ENCODE measurements around the gene NPY. TPM values are rescaled to one million over a fixed set of nuclear protein-coding genes. Genes with fewer than 3 reads are reported as not detected.
"Not testable (repeated sequence)": the region's sequence is repeated elsewhere in the genome, so short reads cannot be mapped to it uniquely, and the experiment has no call there.

NPY gene
- total RNA-seq, 1 donor from 2014 or later, result not detected

- H3K4me1 Mint-ChIP-seq, result no peaks in the 10 kb centered on the region
- Histone ChIP-seq H3K4me2 (no peak overlapping the region), H4K20me1 (ENCODE audit: low read depth) (no peaks in the 10 kb centered on the region)
Measured at GRCh38 chr7:24251568-24251967, 32.4 kb upstream of the NPY start.

DNA sequence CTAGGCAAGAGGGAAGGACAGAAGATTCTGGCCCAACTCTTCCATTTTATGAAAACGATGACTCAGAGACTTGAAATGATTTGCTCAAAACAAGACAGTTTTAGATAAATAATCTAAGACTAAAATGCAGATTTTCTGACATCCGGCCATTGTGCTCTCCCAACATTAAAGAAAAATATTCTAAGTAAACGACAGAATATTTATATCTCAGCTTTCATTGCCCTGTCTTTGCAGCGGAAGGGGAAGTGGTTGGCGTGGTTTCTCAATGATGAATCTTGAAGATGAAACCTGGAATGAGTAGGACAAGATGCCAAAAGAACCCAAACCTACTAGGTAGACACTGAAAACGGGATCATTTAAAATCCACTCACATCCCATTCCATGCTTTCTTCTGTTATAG, 28.9 kb upstream of the NPY start:
- no peaks in the 10 kb centered on the region for H3K36me3 ChIP-seq
- H3K27ac ChIP-seq, result no peak overlapping the region
- no peaks in the 10 kb centered on the region for H4K20me1 ChIP-seq (ENCODE audit: low read depth)
- no peaks in the 10 kb centered on the region for H3K27me3 ChIP-seq
- no peaks in the 10 kb centered on the region for H3K9me3 ChIP-seq (ENCODE audit: low read depth)
- no peak overlapping the region for H3K27ac Mint-ChIP-seq
- H3K4me1 ChIP-seq, result no peaks in the 10 kb centered on the region
- no peak overlapping the region for H3K4me2 ChIP-seq
- H3K79me2 ChIP-seq (ENCODE audit: low read depth), result no peaks in the 10 kb centered on the region
- DNase-seq (ENCODE audit: low spot score), result no peak
- H3K4me3 ChIP-seq, result no peak overlapping the region
- H3K9me3 Mint-ChIP-seq, result peaks cover 12% of the 10 kb centered on the region
- no peaks in the 10 kb centered on the region for H3K27me3 Mint-ChIP-seq (ENCODE audit: insufficient read depth, low read depth)
- no peaks in the 10 kb centered on the region for H3F3A ChIP-seq (ENCODE audit: low read depth)
- no peak overlapping the region for H3K9ac ChIP-seq
- no peaks in the 10 kb centered on the region for H3K4me1 Mint-ChIP-seq
- H3K36me3 Mint-ChIP-seq, result no peaks in the 10 kb centered on the region
- TF ChIP-seq EZH2 (IDR thresholded peaks at IDR 0.05) (no peak), EZH2phosphoT487 (IDR thresholded peaks at IDR 0.05) (no peak), CTCF (IDR thresholded peaks at IDR 0.05) (no peak)
- H3K4me3 Mint-ChIP-seq, result no peak overlapping the region
- H2AFZ ChIP-seq (replicated peaks), result no peak overlapping the region

More at GRCh38 chr7:24251568-24251967, 32.4 kb upstream of the NPY start:
- Mint-ChIP-seq H3K27ac (no peak overlapping the region), H3K4me3 (no peak overlapping the region), H3K36me3 (no peaks in the 10 kb centered on the region), H3K9me3 (peaks cover 19% of the 10 kb centered on the region), H3K27me3 (ENCODE audit: insufficient read depth, low read depth) (peaks cover 2% of the 10 kb centered on the region)
- Histone ChIP-seq H3K79me2 (ENCODE audit: low read depth) (no peaks in the 10 kb centered on the region), H3K9me3 (ENCODE audit: low read depth) (no peaks in the 10 kb centered on the region), H3K9ac (no peak overlapping the region), H3K36me3 (no peaks in the 10 kb centered on the region), H3F3A (ENCODE audit: low read depth) (no peaks in the 10 kb centered on the region), H3K27ac (no peak overlapping the region), H3K27me3 (no peaks in the 10 kb centered on the region), H3K4me1 (no peaks in the 10 kb centered on the region), H2AFZ (replicated peaks) (no peak overlapping the region), H3K4me3 (no peak overlapping the region)
- TF ChIP-seq EZH2 (IDR thresholded peaks at IDR 0.05) (no peak), CTCF (IDR thresholded peaks at IDR 0.05) (no peak), EZH2phosphoT487 (IDR thresholded peaks at IDR 0.05) (no peak)
- no peak for DNase-seq (ENCODE audit: low spot score)

- H3K27me3 Mint-ChIP-seq (ENCODE audit: insufficient read depth, low read depth); H3K36me3 ChIP-seq; H3K27me3 ChIP-seq; H3K9ac ChIP-seq; H3K4me2 ChIP-seq; H2AFZ ChIP-seq (replicated peaks); H3K4me1 ChIP-seq; H3K9me3 ChIP-seq (ENCODE audit: low read depth); H3K9me3 Mint-ChIP-seq; H4K20me1 ChIP-seq (ENCODE audit: low read depth); H3K27ac ChIP-seq; H3K79me2 ChIP-seq (ENCODE audit: low read depth); H3K36me3 Mint-ChIP-seq; H3K4me3 ChIP-seq; H3K4me1 Mint-ChIP-seq; DNase-seq (ENCODE audit: low spot score); H3K4me3 Mint-ChIP-seq; H3K27ac Mint-ChIP-seq; H3F3A ChIP-seq (ENCODE audit: low read depth): not testable (repeated sequence)
Measured at GRCh38 chr7:24258324-24258723, 25.7 kb upstream of the NPY start.

DNA sequence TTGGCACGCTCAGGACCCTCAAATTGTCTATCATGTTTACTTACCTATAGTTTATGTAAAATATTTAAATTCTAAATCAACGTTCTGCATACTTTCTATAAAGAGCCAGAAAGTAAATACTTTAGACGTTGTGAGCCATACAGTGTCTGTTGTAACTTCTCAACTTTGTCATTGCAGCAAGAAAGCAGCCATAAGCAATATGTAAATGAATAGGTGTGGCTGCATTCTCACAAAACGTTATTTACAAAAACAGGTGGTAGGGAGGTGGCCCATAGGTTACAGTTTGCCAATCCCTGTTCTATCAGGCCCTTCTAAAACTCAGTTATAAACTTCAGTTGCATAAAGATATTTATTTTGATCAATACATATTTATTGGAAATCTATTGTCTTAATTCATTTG, 12.1 kb upstream of the NPY start:
- no peak for DNase-seq (ENCODE audit: low spot score)
- no peak overlapping the region for H3K4me3 Mint-ChIP-seq
- Histone ChIP-seq H3F3A (ENCODE audit: low read depth) (no peaks in the 10 kb centered on the region), H3K36me3 (no peaks in the 10 kb centered on the region), H2AFZ (replicated peaks) (no peak overlapping the region), H3K4me1 (no peaks in the 10 kb centered on the region), H3K4me3 (no peak overlapping the region), H3K4me2 (no peak overlapping the region), H3K79me2 (ENCODE audit: low read depth) (no peaks in the 10 kb centered on the region), H3K9ac (no peak overlapping the region), H4K20me1 (ENCODE audit: low read depth) (no peaks in the 10 kb centered on the region), H3K27me3 (no peaks in the 10 kb centered on the region), H3K27ac (no peak overlapping the region), H3K9me3 (ENCODE audit: low read depth) (no peaks in the 10 kb centered on the region)
- TF ChIP-seq EZH2phosphoT487 (IDR thresholded peaks at IDR 0.05) (no peak), EZH2 (IDR thresholded peaks at IDR 0.05) (no peak), CTCF (IDR thresholded peaks at IDR 0.05) (no peak)
- peaks cover 2% of the 10 kb centered on the region for H3K9me3 Mint-ChIP-seq
- H3K27me3 Mint-ChIP-seq (ENCODE audit: insufficient read depth, low read depth), result peaks cover 4% of the 10 kb centered on the region
- no peaks in the 10 kb centered on the region for H3K36me3 Mint-ChIP-seq
- H3K4me1 Mint-ChIP-seq, result no peaks in the 10 kb centered on the region
- H3K27ac Mint-ChIP-seq, result no peak overlapping the region

All from neural progenitor cell (in vitro differentiated cells).